Neuron (in vitro differentiated cells): ENCODE data around the gene QSOX2.

Source experiments
- H2AFZ ChIP-seq: one replicate; pipeline ENCODE4 v1.6.1; 2013; ENCODE audit warnings: low read depth, mild to moderate bottlenecking, inconsistent platforms, low read length, moderate library complexity
- H3K27me3 ChIP-seq: one replicate; pipeline ENCODE4 v1.6.1; 2013; ENCODE audit warnings: low read length; ENCODE audit not compliant: insufficient read depth
- H3K36me3 ChIP-seq: one replicate; pipeline ENCODE4 v1.6.1; 2013; ENCODE audit warnings: low read length; ENCODE audit not compliant: insufficient read depth
- H3K4me1 ChIP-seq: one replicate; pipeline ENCODE4 v1.6.1; 2013; ENCODE audit warnings: low read length; ENCODE audit not compliant: insufficient read depth
- H3K4me3 ChIP-seq: 2 replicates; pipeline ENCODE4 v1.5.1; 2013; ENCODE audit warnings: mild to moderate bottlenecking, low read length, moderate library complexity
- H3K9me3 ChIP-seq: one replicate; pipeline ENCODE4 v1.6.1; 2013; ENCODE audit warnings: low read length

QSOX2 gene

GRCh38 chr9:136230773-136231172 is 14.8 kb downstream of the QSOX2 start:
- Histone ChIP-seq H3K4me3 (no peak overlapping the region), H2AFZ (no peak overlapping the region), H3K36me3 (peaks cover 12% of the 10 kb centered on the region), H3K9me3 (no peaks in the 10 kb centered on the region), H3K4me1 (peaks cover 4% of the 10 kb centered on the region), H3K27me3 (no peaks in the 10 kb centered on the region)

DNA sequence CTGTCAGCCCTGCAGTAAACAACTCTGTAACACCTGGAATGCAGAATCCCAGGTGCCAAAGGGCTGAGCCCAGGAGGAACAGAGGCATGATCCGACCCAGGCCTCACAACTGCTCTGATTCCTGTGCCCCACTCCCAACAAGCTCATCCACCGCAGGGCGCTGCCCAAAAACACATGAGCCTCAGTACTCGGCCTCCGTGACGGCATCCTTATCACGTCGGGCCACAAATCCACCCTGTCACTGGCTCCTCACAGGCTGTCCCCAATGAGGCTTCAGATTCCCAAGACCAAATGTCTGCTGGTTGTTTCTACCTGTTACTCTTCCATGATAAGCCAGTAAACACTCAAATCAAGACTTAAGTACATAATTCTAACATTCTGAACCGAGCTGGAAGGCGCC is 15.2 kb downstream of the QSOX2 start:
- Histone ChIP-seq H3K4me1 (peaks cover 4% of the 10 kb centered on the region), H3K4me3 (no peak overlapping the region), H2AFZ (no peak overlapping the region), H3K9me3 (no peaks in the 10 kb centered on the region), H3K36me3 (peaks cover 8% of the 10 kb centered on the region), H3K27me3 (no peaks in the 10 kb centered on the region)

GRCh38 chr9:136229096-136230065 is 16.2 kb downstream of the QSOX2 start:
- Histone ChIP-seq H2AFZ (no peak overlapping the region), H3K9me3 (no peaks in the 10 kb centered on the region), H3K36me3 (no peaks in the 10 kb centered on the region), H3K4me3 (no peak overlapping the region), H3K4me1 (peaks cover 4% of the 10 kb centered on the region), H3K27me3 (no peaks in the 10 kb centered on the region)

DNA sequence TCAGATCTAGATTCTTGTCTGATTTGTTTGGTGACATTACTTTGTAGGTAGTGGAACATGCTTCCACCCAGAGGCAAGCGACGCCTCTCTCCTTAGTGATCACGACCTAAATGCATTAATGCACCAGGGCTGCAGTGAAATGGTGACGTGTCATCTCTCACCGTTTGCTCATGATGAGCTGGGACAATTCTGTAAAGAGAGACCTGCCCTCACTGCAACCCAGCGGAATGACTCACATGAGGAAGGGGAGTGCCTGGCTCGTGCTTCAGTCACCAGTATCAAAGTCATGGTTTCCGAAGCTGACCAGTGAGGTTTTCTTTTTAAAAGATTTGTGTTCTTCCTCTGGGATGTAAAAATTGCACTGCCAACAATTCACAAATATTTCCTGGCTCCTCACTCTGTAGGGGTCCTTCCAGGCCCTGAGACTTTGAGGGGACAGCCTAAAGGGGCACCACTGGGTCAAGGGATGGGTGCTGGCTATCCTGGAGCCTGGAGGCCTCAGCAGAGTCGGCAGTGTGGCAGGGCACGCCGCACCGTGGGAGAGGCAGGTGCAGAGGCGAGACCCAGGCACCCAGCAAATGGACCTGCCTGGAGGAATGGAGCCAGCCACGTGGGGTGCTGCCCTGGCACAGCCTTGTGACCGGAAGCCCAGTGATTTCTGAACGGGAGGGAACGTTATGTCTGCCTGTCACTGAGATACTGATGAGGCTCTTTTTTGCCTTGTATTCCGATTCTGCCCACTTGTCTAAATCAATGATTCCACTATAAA is 17.3 kb downstream of the QSOX2 start:
- Histone ChIP-seq H3K27me3 (no peaks in the 10 kb centered on the region), H2AFZ (no peak overlapping the region), H3K4me1 (peaks cover 4% of the 10 kb centered on the region), H3K4me3 (no peak overlapping the region), H3K9me3 (no peaks in the 10 kb centered on the region), H3K36me3 (peaks cover 8% of the 10 kb centered on the region)

- Histone ChIP-seq H3K4me3 (no peak overlapping the region), H3K36me3 (peaks cover 17% of the 10 kb centered on the region), H3K4me1 (peaks cover 4% of the 10 kb centered on the region), H2AFZ (no peak overlapping the region), H3K9me3 (no peaks in the 10 kb centered on the region), H3K27me3 (no peaks in the 10 kb centered on the region)
These were observed 18.8 kb downstream of the QSOX2 start for GRCh38 chr9:136226680-136227407.

- Histone ChIP-seq H3K4me3 (no peak overlapping the region), H3K9me3 (no peaks in the 10 kb centered on the region), H3K27me3 (no peaks in the 10 kb centered on the region), H3K36me3 (peaks cover 21% of the 10 kb centered on the region), H2AFZ (no peak overlapping the region), H3K4me1 (peaks cover 4% of the 10 kb centered on the region)
These were observed 19.6 kb downstream of the QSOX2 start for GRCh38 chr9:136225748-136226679.

GRCh38 chr9:136225366-136225747 is 20.3 kb downstream of the QSOX2 start:
- H2AFZ ChIP-seq, result no peak overlapping the region
- H3K9me3 ChIP-seq, result no peaks in the 10 kb centered on the region
- peaks cover 4% of the 10 kb centered on the region for H3K4me1 ChIP-seq
- no peak overlapping the region for H3K4me3 ChIP-seq
- no peaks in the 10 kb centered on the region for H3K27me3 ChIP-seq
- peaks cover 24% of the 10 kb centered on the region for H3K36me3 ChIP-seq

DNA sequence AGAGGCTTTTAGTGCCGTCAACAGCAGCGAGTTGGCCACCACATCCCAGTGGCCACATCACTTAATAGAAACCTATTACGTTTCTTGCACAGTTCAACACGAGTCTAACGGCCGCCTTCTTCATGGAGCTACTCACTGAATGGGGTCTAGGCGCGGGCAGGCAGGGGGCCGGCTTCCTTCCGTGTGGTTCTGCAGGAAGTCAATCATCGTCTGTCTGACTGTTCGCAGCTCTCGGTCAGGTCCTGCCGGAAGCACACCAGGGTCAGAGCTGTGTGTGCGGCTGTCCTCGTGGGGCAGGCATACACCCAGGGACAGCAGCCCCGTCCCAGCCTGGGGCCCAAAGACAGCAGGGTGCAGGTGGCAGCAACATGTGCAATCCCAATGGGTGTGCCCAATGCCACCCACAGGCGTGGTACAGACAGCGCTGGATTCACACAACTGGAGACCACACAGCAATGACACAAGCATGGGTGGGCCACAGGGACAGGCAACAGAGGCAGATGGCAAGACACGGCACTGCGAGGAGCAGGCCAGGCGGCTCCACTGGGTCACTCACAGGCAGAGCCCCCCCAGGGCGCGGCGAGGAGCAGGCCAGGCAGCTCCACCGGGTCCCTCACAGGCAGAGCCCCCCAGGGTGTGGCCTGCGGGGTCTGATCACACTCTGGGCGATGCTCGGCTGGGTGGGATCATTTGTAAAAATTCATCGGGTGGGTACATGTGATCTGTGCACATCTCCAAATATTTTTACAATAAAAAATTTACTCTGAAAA is 21.6 kb downstream of the QSOX2 start:
- Histone ChIP-seq H2AFZ (no peak overlapping the region), H3K4me3 (no peak overlapping the region), H3K36me3 (peaks cover 25% of the 10 kb centered on the region), H3K27me3 (no peaks in the 10 kb centered on the region), H3K4me1 (peaks cover 4% of the 10 kb centered on the region), H3K9me3 (no peaks in the 10 kb centered on the region)

DNA sequence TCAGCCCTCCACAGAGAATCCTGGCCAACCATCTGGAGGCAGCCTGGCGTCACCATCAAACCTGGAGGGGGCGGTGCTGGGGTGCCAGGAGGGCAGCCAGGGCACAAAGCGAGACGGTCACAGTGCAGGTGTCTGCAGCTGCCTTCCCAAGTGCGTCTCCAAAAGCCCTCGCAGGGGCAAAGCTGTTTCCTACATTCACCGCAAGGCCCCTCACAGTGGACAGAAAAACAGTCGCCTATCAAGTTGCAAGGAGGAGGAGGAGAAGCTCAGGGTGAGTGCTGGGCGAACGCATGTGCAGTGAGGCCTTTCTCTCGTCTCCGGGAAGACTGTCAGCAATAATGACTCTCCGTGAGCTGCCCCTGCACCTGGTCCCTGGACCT is 22.7 kb downstream of the QSOX2 start:
- Histone ChIP-seq H3K36me3 (peaks cover 30% of the 10 kb centered on the region), H3K27me3 (no peaks in the 10 kb centered on the region), H2AFZ (no peak overlapping the region), H3K9me3 (no peaks in the 10 kb centered on the region), H3K4me1 (no peaks in the 10 kb centered on the region), H3K4me3 (no peak overlapping the region)

DNA sequence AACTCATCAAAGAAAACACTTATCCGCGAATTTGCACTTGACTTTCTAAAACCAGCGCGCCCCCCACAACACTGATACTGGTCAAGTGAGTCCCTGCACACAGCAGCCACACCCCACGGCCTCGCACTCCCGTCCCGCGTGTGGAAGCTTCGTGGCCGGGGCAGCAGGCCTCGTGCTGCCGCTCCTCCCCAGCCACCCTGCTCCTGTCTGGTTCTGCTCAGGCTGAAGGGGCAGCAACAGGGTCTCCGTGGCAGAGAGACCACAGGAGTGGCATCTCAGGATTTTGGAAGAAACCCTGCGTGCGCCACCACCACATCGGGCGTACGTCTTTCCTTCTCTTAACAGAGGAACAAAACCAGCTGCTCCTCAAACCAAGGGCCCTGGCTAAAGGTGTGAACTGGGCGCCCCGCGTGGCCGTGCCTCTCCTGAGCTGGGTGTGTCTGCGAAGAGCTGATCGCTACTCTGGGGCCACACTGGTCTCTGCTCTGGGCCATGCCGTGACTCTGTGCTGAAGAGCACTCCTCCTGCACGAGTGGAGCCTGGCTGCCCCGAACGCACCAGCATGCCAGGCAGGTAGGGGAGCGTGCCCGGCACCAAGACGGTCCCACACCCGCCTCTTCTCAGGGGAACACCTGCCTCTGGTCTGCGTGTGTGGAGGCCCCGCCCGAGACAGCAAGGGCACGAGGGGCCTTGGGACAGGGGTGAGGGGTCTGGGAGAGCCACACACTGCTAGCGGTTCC is 23.3 kb downstream of the QSOX2 start:
- H3K9me3 ChIP-seq, result no peaks in the 10 kb centered on the region
- no peak overlapping the region for H3K4me3 ChIP-seq
- no peaks in the 10 kb centered on the region for H3K27me3 ChIP-seq
- H3K36me3 ChIP-seq, result peaks cover 34% of the 10 kb centered on the region
- no peaks in the 10 kb centered on the region for H3K4me1 ChIP-seq
- no peak overlapping the region for H2AFZ ChIP-seq

GRCh38 chr9:136220017-136220729 is 25.4 kb downstream of the QSOX2 start:
- Histone ChIP-seq H3K4me3 (no peak overlapping the region), H3K9me3 (no peaks in the 10 kb centered on the region), H3K36me3 (peaks cover 43% of the 10 kb centered on the region)

More at GRCh38 chr9:136220017-136220729, 25.4 kb downstream of the QSOX2 start:
- Histone ChIP-seq H2AFZ (no peak overlapping the region), H3K27me3 (no peaks in the 10 kb centered on the region), H3K4me1 (no peaks in the 10 kb centered on the region)
